ENCODE results near the gene CUX1.
"Not testable (repeated sequence)": the region's sequence is repeated elsewhere in the genome, so short reads cannot be mapped to it uniquely, and the experiment has no call there.

Gene CUX1

DNA sequence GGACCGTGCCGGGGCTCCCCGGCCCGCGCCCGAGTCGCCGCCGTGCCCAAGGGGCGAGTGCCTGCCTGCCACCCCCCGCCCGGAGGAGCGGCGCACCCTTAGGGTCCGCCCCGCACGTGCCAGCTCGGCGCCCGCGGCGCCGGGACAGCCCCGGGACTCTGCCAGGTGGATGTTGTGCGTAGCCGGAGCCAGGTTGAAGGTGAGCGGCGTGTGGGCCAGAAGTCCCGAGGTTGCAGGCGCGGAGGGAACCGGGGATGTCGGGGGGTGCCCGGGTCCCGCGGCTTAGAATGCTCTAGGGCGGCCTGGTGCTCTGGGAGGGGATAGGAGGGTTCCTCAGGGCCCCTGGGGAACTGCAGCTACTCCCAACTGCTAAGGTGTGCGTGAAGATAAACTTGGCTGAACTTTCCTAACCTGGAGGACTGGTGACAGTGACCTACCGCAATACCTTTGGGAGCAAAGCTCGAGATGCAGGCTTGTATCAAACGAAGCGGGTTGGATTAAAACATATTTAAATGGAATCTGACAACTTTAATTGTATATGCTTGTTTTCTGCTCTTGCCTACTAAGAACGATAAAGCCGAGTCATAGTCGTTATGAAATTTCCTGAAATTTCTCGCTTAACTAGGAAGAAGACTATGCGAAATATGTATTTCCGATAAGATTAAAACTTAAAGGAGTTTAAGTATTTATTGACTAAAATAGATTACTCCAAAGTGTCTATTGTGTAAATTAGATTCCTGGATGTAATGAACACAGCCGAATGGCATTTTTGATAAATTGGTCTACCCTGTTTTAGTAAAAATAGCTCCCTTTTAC lies at the start of gene CUX1:
CUX1 (plus strand) TSS at position 156 of the 816 bp plus-strand sequence; CDS start at position 170, 14 bp downstream.
- DNase-seq = no peak

DNA sequence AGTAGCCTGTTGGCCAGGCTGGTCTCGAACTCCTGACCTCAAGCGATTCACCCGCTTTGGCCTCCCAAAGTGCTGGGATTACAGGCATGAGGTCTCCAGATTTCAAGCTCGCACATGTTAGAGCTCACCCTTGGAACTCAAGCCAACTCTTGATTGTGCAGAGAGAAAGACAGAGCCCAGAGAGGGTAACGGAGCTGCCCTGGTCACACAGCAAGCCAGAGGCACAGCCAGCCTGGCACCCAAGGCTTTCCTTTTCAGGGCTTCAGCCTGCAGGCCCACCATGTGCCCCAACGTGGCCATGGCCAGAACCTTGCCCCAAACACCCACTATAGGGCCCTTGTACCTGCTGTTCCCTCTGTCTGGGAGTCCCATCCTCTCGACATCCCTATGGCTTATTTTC lies 49.1 kb upstream of the CUX1 start:
- no peak for DNase-seq

GRCh38 chr7:101770466-101770865 lies 47.0 kb upstream of the CUX1 start:
- DNase-seq = no peak

GRCh38 chr7:101772508-101773211 lies 44.8 kb upstream of the CUX1 start:
- no peak for DNase-seq

GRCh38 chr7:101775181-101775580 lies 42.2 kb upstream of the CUX1 start:
- DNase-seq = no peak

- DNase-seq = no peak
These were observed 39.3 kb upstream of the CUX1 start for GRCh38 chr7:101778026-101778580.

DNA sequence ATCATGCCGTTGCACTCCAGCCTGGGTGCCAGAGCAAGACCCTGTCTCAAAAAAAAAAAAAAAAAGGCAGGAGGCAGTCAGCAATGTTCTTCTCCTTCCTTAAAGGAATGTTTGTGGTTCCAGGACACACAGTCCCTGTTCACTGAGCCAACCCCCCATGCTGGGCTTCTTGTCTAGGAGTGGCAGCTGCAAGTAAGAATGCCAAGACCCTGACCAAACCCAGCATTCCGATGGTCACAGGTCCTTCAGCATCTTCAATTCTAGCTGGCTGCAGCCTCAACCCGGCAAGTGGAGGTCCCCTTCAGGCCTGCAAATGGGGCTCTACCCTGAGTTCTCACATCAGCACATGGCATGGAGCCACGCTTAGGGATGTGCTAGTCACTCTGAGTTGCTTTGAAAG lies 38.2 kb upstream of the CUX1 start:
- no peak for DNase-seq

DNA sequence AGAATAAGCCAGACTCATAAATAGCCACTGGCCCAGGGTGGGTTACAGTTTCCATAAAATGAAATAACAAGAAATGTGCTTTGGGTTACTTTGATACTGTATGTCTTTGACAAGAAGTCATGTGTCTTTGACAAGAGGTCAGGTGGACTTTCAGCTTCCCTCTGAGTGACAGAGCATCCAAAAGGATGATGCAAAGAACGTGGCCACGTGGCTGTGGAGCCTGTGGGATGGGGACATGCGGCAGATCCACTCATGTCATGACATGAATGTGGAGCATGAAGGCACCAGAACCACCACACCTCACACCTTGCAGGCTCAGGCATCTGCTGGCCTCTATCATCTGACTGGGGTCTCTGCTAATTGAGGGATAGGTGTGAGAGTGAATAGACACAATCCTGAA lies 37.1 kb upstream of the CUX1 start:
- no peak for DNase-seq

DNA sequence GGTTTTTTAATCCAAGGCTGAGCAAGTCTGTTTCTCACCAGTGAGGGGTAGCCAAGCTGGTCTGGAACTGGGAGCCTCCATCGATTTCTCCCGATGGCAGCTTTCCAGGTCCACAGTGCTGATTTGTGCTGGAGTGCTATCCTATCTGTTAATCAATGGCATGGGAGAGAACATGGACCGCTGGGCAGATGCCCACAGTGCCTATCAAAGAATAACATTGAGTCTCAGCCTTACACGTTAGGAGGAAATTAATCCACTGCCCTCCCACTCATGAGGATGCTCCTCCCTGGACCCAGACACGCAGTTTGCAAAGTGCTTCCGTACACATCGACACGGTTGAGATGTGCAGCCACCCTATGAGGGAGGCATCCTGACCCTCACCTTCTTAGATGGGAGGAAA lies 36.0 kb upstream of the CUX1 start:
- no peak for DNase-seq

GRCh38 chr7:101782476-101782875 lies 35.0 kb upstream of the CUX1 start:
- DNase-seq = no peak

DNA sequence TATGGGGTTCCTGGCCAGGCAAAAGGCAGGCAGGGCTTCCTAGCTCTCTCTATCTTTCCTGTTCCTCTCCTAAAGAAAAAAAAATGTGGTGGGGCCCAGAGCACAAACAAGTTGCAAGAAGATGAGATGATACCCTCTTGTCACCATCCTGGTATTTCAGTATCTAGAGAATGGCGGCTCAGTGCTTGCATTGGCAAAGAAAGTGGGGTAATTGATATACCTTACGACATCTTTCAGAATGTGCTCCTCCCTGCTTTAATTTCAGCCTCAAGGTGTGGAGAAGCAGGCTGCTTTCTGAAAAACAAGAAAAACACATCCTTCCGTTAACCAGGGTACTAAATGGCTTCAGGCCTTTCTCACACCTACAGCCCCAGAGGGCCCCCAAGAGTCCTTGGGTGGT lies 34.5 kb upstream of the CUX1 start:
- no peak for DNase-seq

GRCh38 chr7:101783381-101784181 lies 33.8 kb upstream of the CUX1 start:
- no peak for DNase-seq

DNA sequence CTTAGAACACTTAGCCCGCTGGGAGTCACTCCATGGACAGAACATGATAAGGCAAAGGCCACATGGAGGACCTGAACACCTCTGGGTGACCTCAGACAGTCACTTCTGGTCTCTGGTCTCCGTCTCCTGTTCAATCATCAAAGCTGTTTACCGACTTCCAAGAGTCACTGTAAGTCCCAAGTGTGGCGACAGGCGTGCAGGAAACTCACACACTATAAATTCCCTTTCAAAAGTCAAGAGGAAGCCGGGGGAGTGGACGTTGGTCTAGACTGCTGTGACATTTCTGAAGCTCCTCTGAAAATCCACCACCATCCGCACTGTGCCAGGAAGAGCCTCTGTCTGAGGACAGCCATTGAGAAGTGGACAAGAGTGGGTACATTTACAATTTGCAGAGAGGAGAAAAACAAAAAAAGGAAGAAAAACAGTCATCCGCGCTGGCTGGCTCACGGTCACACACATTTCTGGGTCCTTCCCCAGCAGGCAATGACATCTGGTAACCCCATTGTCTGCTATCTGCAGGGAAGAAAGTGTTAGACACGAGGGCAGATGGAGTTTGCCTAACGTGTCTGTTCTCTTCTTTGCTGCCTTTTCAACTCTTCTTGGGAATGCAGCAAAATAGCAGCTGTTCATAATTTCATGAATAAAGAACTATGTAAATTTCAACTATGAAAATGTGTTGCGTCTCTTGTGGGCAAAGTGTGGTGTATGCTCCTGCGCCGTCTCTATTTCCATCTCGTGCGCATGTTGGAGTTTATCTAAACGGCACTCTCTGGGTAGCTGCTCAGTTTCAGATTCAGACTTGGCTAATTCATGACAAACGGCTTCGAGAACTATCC lies 32.9 kb upstream of the CUX1 start:
- DNase-seq = no peak

- DNase-seq = no peak
These were observed 29.6 kb upstream of the CUX1 start for GRCh38 chr7:101787864-101788263.

DNA sequence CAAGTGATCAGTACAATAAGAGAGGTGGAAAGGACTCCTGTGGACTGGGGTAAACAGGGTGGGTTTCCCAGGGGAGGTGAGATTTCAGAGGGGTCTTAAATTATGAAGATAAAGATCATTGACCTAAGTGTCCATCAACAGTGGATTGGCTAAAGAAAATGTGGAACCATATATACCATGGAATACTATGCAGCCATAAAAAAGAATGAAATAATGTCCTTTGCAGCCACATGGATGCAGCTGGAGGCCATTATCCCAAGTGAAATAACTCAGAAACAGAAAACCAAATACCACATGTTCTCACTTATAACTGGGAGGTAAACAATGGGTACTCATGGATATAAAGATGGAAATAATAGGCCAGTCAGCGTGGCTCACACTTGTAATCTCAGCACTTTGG lies 28.9 kb upstream of the CUX1 start:
- no peak for DNase-seq

GRCh38 chr7:101790566-101791293 lies 26.7 kb upstream of the CUX1 start:
- no peak for DNase-seq

- DNase-seq = no peak
These were observed 25.3 kb upstream of the CUX1 start for GRCh38 chr7:101792051-101792681.

DNA sequence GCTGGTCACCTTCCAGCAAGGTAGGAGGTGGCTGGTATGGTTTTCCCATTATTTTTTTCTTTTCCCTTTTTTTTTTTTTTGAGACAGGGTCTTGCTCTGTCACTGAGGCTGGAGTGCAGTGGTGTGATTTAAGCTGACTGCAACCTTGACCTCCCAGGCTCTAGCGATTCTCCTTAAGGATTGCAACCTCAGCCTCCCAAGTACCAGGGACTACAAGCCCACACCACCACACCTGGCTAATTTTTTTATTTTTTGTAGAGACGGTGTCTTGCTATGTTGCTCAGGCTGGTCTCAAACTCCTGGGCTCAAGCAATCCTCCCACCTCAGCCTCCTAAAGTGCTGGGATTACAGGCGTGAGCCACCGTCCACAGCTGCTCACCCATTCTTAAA lies 24.7 kb upstream of the CUX1 start:
- not testable (repeated sequence) for DNase-seq

DNA sequence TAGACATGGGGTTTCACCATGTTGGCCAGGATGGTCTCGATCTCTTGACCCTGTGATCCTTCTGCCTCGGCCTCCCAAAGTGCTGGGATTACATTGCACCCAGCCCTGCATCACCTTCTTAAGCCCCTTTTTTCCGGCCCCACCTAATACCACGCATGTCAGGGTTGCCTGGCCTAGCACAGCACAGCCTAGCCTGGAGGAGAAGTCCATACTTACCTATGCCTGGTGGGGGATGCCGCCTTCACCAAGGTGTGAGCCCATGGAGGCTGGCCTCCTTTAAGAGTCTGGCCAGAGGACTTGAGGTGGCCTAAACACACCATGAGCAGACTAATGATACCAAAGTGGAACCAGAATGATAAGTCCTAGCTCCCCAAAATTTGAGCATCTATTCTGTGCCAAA lies 22.0 kb upstream of the CUX1 start:
- no peak for DNase-seq

DNA sequence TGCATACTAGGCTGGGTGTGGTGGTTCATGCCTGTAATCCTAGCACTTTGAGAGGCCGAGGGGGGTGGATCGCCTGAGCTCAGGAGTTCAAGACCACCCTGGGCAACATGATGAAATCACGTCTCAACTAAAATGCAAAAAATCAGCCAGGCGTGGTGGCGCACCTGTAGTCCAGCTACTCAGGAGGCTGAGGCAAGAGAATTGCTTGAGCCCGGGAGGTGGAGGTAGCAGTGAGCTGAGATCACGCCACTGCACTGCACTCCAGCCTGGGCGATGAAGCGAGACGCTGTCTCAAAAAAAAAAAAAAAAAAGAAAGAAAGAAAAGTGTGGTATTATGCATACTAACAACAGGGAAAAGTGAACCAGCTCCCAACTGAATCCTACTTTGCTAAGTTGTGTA lies 19.3 kb upstream of the CUX1 start:
- not testable (repeated sequence) for DNase-seq
